SW480 (cell line): ENCODE data around the gene GNG13.

Source experiments
- DNase-seq: peaks from one replicate; pipeline ENCODE4 v3.0.0-alpha.2; 2016; ENCODE audit warnings: low spot score

Gene GNG13

GRCh38 chr16:793414-793813, 7.1 kb downstream of the GNG13 start:
- DNase-seq: no peak

DNA sequence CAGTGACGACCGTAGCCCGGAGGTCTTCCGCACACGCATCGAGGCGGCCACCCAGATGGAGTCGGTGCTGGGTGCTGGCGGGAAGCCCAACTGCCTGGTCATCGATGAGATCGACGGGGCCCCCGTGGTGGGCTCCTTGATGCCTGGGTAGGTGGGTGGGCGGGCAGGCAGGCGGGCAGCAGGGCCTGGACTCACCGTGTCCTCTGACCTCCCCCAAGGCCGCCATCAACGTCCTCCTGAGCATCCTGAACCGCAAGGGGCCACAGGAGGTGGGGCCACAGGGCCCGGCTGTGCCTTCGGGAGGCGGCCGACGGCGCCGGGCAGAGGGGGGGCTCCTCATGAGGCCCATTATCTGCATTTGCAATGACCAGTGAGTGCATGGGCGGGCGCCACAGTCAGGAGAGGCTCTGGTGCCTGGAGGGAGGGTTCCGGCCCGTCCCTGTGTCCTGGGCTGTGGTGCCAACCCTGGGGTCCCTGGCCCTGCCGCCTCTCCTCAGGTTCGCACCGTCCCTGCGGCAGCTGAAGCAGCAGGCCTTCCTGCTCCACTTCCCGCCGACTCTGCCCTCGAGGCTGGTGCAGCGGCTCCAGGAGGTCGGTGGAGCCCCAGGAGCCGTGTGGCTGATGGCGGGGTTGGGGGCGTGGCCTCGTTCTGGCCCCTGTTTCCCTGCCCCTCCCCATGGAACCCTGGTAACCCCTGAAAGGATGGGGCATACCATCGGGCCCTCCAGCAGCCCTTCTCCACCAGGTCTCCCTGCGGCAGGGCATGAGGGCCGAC, 8.1 kb downstream of the GNG13 start:
- no peak for DNase-seq

DNA sequence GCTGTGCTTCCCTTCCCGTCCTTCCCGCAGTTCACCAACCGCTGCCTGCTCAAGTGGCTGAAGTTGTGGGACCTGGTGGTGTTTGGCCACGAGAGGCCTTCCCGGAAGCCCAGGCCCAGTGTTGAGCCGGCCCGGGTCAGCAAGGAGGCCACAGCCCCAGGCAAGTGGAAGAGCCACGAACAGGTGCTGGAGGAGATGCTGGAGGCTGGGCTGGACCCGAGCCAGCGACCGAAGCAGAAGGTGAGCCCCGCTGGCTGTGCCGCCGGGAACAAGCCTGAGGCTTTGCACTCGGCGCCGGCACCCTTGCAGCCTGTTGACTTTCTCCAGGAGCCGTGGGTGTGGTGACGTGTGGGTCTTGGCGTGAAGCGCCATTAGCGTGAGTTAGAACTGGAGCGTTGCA, 9.4 kb downstream of the GNG13 start:
- no peak for DNase-seq

DNA sequence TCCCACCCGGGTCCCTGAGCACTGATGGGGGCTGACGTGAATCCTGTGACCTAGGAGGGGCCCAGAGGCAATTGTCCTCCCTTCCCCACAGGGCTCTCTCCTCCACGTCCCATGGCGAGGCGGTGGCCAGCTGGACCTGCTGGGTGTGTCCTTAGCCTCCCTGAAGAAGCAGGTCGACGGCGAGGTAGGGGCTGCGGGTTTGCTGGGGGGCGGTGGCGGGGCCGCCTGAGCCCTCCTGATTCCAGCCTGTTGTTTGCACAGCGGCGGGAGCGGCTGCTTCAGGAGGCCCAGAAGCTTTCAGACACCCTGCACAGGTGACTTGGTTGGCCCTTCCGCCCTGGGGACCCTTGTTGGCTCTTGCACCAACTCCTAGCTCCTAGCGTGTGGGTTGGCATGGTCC, 10.4 kb downstream of the GNG13 start:
- no peak for DNase-seq

GRCh38 chr16:789191-789850, 11.2 kb downstream of the GNG13 start:
- no peak for DNase-seq

DNA sequence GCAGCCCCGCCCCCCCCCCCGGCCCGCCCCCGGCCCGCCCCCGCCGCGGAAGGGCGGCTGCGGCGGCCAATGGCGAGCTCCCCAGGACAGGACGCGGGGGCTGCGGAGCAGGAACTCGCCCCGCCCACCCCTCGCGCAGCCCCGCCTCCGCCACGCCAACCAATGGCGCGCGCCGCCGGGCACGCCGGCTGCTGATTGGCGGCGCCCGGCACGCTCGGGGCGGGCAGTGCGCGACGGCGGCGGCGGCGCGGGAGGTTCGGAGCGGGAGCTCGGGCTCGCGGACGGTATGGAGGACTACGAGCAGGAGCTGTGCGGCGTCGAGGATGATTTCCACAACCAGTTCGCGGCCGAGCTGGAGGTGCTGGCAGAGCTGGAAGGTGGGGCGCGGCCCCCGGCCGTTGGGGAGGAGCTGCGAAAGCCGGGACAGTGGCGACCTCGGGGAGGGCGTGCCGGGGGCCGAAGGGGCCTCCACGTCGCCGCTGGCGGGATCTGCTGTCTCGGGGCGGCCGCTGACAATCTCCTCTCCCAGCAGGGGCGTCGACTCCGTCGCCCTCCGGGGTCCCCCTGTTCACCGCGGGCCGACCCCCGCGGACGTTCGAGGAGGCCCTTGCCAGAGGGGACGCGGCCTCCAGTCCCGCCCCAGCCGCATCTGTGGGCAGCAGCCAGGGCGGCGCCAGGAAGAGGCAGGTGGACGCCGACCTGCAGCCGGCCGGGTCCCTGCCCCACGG, 12.0 kb downstream of the GNG13 start, which contains the start of gene CHTF18:
Gene CHTF18 (plus strand): TSS at position 222 of the 728 bp plus-strand sequence. CDS start 65 bp downstream, at position 287.
- peak; percentile 86 for DNase-seq

- no peak for DNase-seq
Observed at GRCh38 chr16:787978-788398, 12.5 kb downstream of the GNG13 start, which contains the start of gene RPUSD1. Gene RPUSD1 (minus strand): TSS chr16:788381. CDS start chr16:787737, 644 bp downstream.

DNA sequence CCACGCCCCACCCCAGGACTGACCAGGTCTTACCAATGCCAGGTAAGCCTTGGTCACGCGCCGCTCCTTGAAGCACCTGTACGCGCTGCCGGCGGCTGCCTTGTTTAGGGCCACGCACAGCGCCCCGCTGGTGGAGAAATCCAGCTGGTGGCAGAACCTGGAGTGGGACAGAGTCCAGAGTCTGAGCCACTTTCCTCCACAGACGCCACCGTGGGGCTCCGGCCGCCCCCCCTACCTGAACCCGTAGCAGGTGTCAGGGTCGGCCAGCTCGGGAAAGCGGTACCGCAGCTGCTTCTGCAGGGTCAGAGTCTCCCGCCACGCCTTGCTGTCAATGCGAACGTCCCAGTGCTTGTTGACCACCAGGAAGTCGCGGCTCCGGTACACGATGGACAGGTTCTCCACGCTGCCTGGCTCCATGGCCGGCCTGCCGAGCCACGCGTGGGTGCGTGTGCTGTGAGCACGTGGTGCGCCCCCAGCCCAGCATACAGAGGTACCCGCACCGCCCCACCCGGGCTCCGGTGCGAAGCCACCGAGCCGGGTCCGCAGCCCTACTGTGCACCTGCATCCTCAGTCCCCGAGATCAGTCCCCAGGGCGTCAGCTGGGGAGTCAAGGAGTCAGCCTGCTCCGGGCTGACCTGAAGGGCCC, 13.1 kb downstream of the GNG13 start:
- DNase-seq: no peak

DNA sequence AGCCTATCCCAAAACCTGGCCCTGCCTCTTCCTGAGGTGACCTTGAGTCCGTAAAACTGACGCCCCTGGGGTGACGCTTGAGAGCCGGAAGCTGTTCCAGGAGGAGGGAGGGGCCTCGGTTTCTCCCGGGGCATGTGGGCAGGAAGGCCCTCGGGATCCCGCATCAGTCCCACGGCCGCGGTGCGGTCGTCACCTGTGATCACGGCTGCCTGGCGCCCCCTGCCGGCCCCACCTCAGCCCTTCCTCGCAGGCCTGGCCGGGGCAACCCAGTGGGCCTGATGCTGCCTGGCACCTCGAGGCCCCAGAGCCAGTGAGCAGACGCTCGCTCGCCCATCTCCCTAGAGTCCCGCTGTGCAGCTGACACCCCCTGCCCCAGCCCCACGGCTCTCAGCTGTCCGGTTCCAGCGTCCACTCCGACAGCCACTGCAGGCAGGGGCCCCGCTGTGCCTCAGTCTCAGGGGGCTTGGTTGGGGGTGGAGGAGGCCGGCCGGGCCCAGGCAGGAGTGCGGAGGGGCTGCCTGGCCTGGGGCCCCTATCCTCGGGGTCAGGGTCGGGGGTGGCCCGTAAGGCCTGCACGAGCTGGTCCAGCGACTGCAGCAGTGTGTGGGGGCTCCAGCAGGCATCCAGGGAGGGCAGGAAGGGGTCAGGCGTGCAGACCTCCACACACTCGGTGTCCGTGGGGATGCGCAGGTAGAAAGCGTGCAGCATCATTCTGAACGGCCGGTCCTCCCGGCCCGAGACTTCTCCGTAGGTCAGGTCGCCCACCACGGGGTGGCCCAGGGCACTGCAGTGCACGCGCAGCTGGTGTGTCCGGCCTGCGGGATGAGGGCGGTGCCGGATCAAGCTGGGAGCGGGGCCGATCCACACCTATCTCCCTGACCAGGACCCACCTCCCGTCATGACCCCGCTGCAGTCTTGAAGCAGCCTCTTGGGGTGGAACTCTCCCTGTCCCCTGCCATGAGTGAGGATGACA, 14.7 kb downstream of the GNG13 start:
- peak; percentile 44 for DNase-seq

- DNase-seq: no peak
Observed at GRCh38 chr16:784431-784830, 16.1 kb downstream of the GNG13 start.

DNA sequence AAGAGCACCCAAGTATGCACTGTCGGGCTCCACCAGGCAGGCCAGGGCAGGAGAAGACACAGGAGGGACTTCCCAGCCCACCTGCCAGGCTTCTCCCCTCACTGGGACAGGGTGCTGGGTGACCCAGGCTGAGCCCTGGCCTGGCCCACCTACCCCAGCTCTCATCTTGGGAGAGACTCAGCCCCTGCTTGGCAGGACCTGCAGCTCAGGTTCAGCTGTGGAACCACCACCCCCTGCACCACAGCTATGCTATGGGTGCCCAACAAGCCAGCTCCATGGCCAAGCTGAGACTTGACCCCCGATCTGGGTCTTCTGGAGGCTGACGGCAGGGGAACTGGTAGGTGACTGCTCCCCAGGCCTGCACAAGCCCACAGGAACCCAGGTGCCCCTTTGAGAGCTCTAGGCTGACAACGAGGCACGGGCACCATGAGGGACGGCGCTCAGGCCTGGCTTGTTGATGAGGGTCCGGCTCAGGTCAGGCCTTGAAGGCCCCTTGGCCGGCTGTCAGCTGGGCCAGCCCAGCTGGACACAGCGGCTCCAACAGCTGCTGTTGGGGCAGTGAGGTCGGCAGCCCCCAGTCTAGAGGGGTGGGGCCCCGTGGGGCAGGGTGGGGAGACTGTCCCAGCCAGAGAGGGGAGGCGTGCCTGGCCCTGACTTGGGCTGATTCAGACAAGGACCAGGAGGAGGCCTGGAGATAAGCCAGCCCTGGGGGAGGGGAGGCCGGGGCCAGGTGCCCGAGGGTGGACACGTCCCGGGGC, 17.0 kb downstream of the GNG13 start:
- no peak for DNase-seq

GRCh38 chr16:782766-783403, 17.6 kb downstream of the GNG13 start:
- peak; percentile 35 for DNase-seq

GRCh38 chr16:782258-782657, 18.3 kb downstream of the GNG13 start:
- DNase-seq: no peak

DNA sequence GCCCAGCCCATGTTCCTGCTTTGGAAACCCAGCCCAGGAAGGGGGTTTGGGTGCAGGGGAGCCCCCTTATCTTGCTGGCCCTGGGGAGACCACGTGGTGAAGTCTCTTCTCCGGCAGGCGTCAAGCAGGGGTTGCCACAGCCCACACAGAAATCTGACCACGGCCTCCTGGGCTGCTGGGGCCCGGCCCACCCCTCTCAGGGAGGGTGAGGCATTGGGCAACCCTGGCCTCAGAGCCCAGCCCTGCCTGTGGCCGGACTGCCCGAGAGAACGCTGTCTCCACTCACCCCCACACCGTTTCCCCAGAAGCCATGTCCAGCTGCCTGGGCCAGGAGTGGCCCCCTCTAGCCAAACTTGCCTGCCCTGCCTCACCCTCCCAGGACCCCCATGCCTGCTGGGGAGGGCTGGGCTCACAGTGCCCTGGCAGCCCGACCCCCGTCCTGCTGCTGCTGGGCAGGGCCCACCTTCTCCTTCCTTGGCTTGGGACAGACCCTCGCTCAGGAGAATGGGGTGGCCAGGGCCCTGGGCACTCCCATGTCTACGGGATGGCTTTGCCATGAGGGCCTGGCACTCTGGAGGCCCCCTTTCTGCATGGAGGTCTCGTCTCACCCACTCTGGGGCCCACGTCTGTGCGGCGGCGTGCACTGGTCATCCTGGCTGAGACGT, 19.1 kb downstream of the GNG13 start:
- DNase-seq: no peak

- no peak for DNase-seq
Observed at GRCh38 chr16:780296-780695, 20.2 kb downstream of the GNG13 start.

DNA sequence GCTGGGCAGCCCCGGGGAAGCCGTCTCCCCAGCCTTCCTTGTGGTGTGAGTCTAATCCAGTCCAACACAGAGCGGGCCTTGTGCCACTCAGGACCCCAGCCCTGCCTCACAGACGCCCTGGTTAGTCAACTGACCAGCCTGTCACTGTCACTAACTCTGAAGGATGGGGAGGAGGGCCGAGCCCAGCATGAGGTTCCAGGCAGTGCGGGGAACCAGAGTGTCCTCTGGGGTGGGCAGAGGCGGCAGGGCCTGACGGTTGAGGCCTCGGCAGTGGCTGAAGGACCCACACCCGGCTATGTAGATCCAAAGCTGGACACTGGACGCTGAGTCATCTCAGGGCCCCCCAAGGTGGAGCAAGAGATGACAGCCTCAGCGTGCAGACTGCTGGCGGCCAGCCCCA, 21.0 kb downstream of the GNG13 start:
- DNase-seq: no peak

DNA sequence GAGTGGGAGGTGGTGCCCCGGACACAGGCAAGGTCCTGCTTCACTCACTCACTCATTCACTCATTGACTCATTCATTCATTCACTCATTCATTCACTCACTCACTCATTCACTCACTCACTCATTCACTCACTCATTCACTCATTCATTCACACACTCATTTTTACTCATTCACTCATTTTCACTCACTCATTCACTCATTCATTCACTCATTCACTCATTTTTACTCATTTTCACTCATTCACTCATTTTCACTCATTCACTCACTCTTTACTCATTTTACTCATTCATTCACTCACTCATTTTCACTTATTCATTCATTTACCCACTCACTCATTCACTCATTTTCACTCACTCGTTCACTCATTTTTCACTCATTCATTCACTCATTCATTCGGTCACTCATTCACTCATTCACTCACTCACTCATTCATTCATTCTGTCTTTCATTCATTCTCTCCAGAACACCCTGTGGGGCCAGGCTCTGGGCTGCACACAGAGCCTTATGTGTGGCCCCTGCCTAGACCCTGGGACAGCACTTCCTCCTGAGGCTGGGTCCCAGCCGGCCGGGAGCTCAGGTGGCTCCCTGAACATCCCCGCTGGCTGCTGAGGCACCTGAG, 21.5 kb downstream of the GNG13 start:
- DNase-seq: no peak

GRCh38 chr16:778447-778846, 22.1 kb downstream of the GNG13 start:
- no peak for DNase-seq

DNA sequence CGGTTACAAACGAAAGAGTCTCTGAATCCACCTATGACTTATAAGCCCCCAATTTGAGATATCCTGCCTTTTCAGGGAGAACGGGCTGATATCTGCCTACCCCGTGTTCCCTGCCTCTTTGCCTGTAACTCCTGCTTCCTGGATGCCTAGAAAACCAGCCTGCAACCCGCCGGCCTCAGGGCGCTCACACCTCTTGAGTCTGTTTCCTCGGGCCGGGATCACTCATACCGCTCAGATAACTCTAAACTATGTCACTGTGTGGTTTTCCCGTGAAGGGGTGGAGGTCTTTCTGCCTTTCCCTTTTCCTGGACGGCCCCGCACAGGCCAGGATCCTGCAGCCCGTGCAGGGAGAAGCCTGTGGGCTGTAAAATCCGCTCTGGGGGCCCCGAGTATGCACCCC, 22.7 kb downstream of the GNG13 start:
- DNase-seq: peak; percentile 42
